ENCODE results near the gene ASCL2. TPM values are rescaled to one million over a fixed set of nuclear protein-coding genes. Genes with fewer than 3 reads are reported as not detected.

The ASCL2 gene
- total RNA-seq = not detected in 2 replicates

GRCh38 chr11:2270322-2271076 is at the start of gene ASCL2:
TSS of gene ASCL2 (minus strand) at chr11:2270588. CDS start at chr11:2270332, 256 bp downstream.
- Histone ChIP-seq H3K79me2 (ENCODE audit: insufficient read depth, low read length) (no peaks in the 10 kb centered on the region), H2AFZ (ENCODE audit: low read length) (no peak within 1 kb of the TSS), H4K20me1 (ENCODE audit: insufficient read depth, low read length) (no peaks in the 10 kb centered on the region), H3K9me3 (ENCODE audit: low read depth, low read length) (no peaks in the 10 kb centered on the region), H3K4me1 (ENCODE audit: insufficient read depth, low read length) (no peaks in the 10 kb centered on the region), H3K27ac (ENCODE audit: low read depth, low read length) (no peak within 1 kb of the TSS), H3K4me2 (ENCODE audit: insufficient read depth, low read length) (no peak within 1 kb of the TSS), H3K36me3 (ENCODE audit: insufficient read depth, low read length) (no peaks in the 10 kb centered on the region), H3K4me3 (ENCODE audit: insufficient read depth, low read length) (no peak within 1 kb of the TSS), H3K27me3 (ENCODE audit: insufficient read depth, low read length) (peaks cover 37% of the 10 kb centered on the region)
- DNase-seq (ENCODE audit: insufficient read length, low spot score, missing footprints) = peak; percentile 88
- no peak for TF ChIP-seq CTCF (IDR thresholded peaks at IDR 0.05; ENCODE audit: extremely low read depth, low read depth, low read length)

- Histone ChIP-seq H2AFZ (ENCODE audit: low read length) (no peak overlapping the region), H3K27ac (ENCODE audit: low read depth, low read length) (no peak overlapping the region), H4K20me1 (ENCODE audit: insufficient read depth, low read length) (no peaks in the 10 kb centered on the region), H3K4me3 (ENCODE audit: insufficient read depth, low read length) (no peak overlapping the region), H3K4me2 (ENCODE audit: insufficient read depth, low read length) (no peak overlapping the region), H3K36me3 (ENCODE audit: insufficient read depth, low read length) (no peaks in the 10 kb centered on the region), H3K27me3 (ENCODE audit: insufficient read depth, low read length) (no peaks in the 10 kb centered on the region), H3K9me3 (ENCODE audit: low read depth, low read length) (no peaks in the 10 kb centered on the region), H3K4me1 (ENCODE audit: insufficient read depth, low read length) (no peaks in the 10 kb centered on the region), H3K79me2 (ENCODE audit: insufficient read depth, low read length) (no peaks in the 10 kb centered on the region)
- DNase-seq (ENCODE audit: insufficient read length, low spot score, missing footprints) = peak; percentile 62
- TF ChIP-seq CTCF (IDR thresholded peaks at IDR 0.05; ENCODE audit: extremely low read depth, low read depth, low read length) = no peak
Observed at GRCh38 chr11:2319791-2320472, 49.5 kb upstream of the ASCL2 start.

DNA sequence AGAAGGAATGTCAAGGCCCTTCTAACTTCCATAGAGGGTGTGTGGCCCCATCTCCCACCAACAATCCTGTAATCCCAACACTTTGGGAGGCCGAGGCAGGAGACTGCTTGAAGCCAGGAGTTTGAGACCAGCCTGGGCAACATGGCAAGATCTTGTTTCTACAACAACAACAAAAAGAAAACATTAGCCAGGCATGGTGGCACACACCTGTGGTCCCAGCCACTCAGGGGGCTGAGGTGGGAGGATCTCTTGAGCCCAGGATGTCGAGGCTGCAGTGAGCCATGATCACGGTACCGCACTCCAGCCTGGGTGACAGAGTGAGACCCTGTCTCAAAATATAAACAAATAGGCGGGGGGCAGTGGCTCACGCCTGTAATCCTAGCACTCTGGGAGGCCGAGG is 48.3 kb upstream of the ASCL2 start:
- DNase-seq (ENCODE audit: insufficient read length, low spot score, missing footprints) = peak; percentile 22
- Histone ChIP-seq H4K20me1 (ENCODE audit: insufficient read depth, low read length) (no peaks in the 10 kb centered on the region), H3K27me3 (ENCODE audit: insufficient read depth, low read length) (no peaks in the 10 kb centered on the region), H3K27ac (ENCODE audit: low read depth, low read length) (no peak overlapping the region), H3K4me1 (ENCODE audit: insufficient read depth, low read length) (peaks cover 5% of the 10 kb centered on the region), H2AFZ (ENCODE audit: low read length) (no peak overlapping the region), H3K4me3 (ENCODE audit: insufficient read depth, low read length) (no peak overlapping the region), H3K4me2 (ENCODE audit: insufficient read depth, low read length) (no peak overlapping the region), H3K9me3 (ENCODE audit: low read depth, low read length) (no peaks in the 10 kb centered on the region), H3K36me3 (ENCODE audit: insufficient read depth, low read length) (no peaks in the 10 kb centered on the region), H3K79me2 (ENCODE audit: insufficient read depth, low read length) (no peaks in the 10 kb centered on the region)
- TF ChIP-seq CTCF (IDR thresholded peaks at IDR 0.05; ENCODE audit: extremely low read depth, low read depth, low read length) = no peak

DNA sequence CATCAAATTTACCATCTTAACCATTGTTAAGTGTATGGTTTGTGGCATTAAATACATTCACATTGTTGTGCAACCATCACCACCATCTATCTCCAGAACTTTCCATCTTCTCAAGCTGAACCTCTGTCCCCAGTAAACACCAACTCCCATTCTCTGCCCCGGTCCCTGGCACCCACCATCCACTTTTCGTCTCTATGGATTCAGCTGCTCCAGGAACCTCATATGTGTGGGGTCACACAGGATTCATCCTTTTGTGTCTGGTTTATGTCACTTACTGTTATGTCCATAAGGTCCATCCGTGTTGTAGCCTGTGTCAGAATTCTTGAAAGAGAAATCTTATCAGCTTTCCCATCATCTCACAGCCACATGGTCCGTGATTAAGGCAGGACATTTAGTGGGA is 47.7 kb upstream of the ASCL2 start:
- H4K20me1 ChIP-seq (ENCODE audit: insufficient read depth, low read length) = no peaks in the 10 kb centered on the region
- H3K9me3 ChIP-seq (ENCODE audit: low read depth, low read length) = no peaks in the 10 kb centered on the region
- H3K4me1 ChIP-seq (ENCODE audit: insufficient read depth, low read length) = peaks cover 5% of the 10 kb centered on the region
- H3K4me2 ChIP-seq (ENCODE audit: insufficient read depth, low read length) = no peak overlapping the region
- TF ChIP-seq CTCF (IDR thresholded peaks at IDR 0.05; ENCODE audit: extremely low read depth, low read depth, low read length) = no peak
- peak; percentile 53 for DNase-seq (ENCODE audit: insufficient read length, low spot score, missing footprints)
- H2AFZ ChIP-seq (ENCODE audit: low read length) = no peak overlapping the region
- no peak overlapping the region for H3K27ac ChIP-seq (ENCODE audit: low read depth, low read length)
- no peaks in the 10 kb centered on the region for H3K36me3 ChIP-seq (ENCODE audit: insufficient read depth, low read length)
- H3K4me3 ChIP-seq (ENCODE audit: insufficient read depth, low read length) = no peak overlapping the region
- H3K79me2 ChIP-seq (ENCODE audit: insufficient read depth, low read length) = no peaks in the 10 kb centered on the region
- no peaks in the 10 kb centered on the region for H3K27me3 ChIP-seq (ENCODE audit: insufficient read depth, low read length)

All from osteoblast (primary cell).